ENCODE data around the gene IL17D.

DNA sequence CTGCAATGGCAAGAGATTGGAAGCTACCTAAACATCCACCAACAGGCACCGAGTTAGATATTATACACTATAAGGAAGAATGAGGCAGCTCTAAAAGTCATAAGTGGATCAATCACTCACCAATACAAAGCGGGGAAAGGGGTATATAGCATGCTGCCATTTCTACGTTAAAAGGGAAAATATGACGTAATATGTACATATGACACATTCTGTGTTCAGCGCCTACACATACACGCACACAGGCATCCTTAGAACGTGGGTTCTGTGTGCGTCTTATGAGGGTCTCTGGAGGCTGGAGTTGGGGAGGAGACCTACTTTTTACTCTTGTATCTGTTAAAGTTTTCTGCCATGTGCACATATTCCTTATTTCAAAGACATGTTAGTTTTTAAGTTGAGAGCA lies 5.9 kb downstream of the IL17D start:
- TF ChIP-seq CTCF (IDR thresholded peaks at IDR 0.05; ENCODE audit: low read depth, low read length, missing input control): no peak
- no peak for TF ChIP-seq YY1 (IDR thresholded peaks at IDR 0.05)
- TF ChIP-seq RAD21 (IDR thresholded peaks at IDR 0.05): no peak
- TF ChIP-seq NR2F2 (IDR thresholded peaks at IDR 0.05): no peak
- no peak for TF ChIP-seq JUND (IDR thresholded peaks at IDR 0.05)
- no peak for TF ChIP-seq TAF1 (conservative IDR thresholded peaks at IDR 0.05)

Data from liver (tissue), 3 donors.